A673 (cell line): ENCODE data around the gene SNRPA.

Experiments used
- CTCF ChIP-seq: fragments of 300-800, 200-600 bp; sonication (generic); conservative IDR thresholded peaks from 2 replicates; pipeline ENCODE4 v1.5.1; 2017; ENCODE audit warnings: low read depth, mild to moderate bottlenecking, antibody characterized with exemption, low read length, moderate library complexity, mixed read lengths
- EZH2 ChIP-seq: fragments of 200-600 bp; sonication (generic); IDR thresholded peaks from 2 replicates; pipeline ENCODE4 v1.6.1; 2017; ENCODE audit warnings: borderline replicate concordance, low read depth, mild to moderate bottlenecking, mixed read lengths, antibody characterized with exemption, low read length; ENCODE audit not compliant: poor library complexity, severe bottlenecking

- TF ChIP-seq CTCF (no peak), EZH2 (no peak)
Measured at GRCh38 chr19:40755248-40755624, 4.2 kb downstream of the SNRPA start.
